Keratinocyte (primary cell): Measurements from ENCODE around the gene CRADD. TPM values are rescaled to one million over a fixed set of nuclear protein-coding genes. Genes with fewer than 3 reads are reported as not detected.

ENCODE experiments used
- DNase-seq: peaks from one replicate; pipeline ENCODE4 v3.0.0-alpha.2; 2011; ENCODE audit warnings: low read depth, missing footprints, low spot score
- FAIRE-seq: peaks from 2 replicates; lab custom pipeline; 2011; peaks lifted over from hg19 to GRCh38; lab: Jason Lieb, UNC
- H2AFZ ChIP-seq: 2 replicates; pipeline ENCODE4 v1.6.0; 2012; ENCODE audit warnings: low read length, control low read depth, inconsistent platforms; ENCODE audit not compliant: control insufficient read depth
- H3K27ac ChIP-seq: 2 replicates; pipeline ENCODE4 v1.5.1; 2011; ENCODE audit warnings: low read length; ENCODE audit not compliant: control insufficient read depth, insufficient read depth
- H3K27me3 ChIP-seq: 3 replicates; pipeline ENCODE4 v1.6.0; 2011; ENCODE audit warnings: low read length; ENCODE audit not compliant: control insufficient read depth, insufficient read depth; ENCODE audit errors: extremely low read depth
- H3K36me3 ChIP-seq, 2 experiments: 2 replicates in 1 of 2; 3 replicates in 1 of 2; pipeline ENCODE4 v1.5.1; 2011; ENCODE audit warnings: low read length in 2 of 2, mild to moderate bottlenecking in 1 of 2; ENCODE audit not compliant: control insufficient read depth in 2 of 2, insufficient read depth in 2 of 2; ENCODE audit errors: extremely low read depth in 1 of 2
- H3K4me1 ChIP-seq: 3 replicates; pipeline ENCODE4 v1.5.1; 2011; ENCODE audit warnings: low read length; ENCODE audit not compliant: control insufficient read depth, insufficient read depth; ENCODE audit errors: extremely low read depth
- H3K4me2 ChIP-seq: 3 replicates; pipeline ENCODE4 v1.6.0; 2011; ENCODE audit warnings: low read depth, low read length; ENCODE audit not compliant: control insufficient read depth, insufficient read depth; ENCODE audit errors: extremely low read depth
- H3K4me3 ChIP-seq, 3 experiments: fragments of 200-600 bp in 1 of 3; sonication (generic) in 1 of 3; 2 replicates in 2 of 3; 3 replicates in 1 of 3; pipeline ENCODE4 v1.5.1; 2011 to 2016; ENCODE audit warnings: low read length in 3 of 3, mild to moderate bottlenecking in 3 of 3, control low read depth in 2 of 3, inconsistent platforms in 1 of 3, low read depth in 1 of 3, mixed read lengths in 1 of 3, mixed run types in 1 of 3, moderate library complexity in 1 of 3; ENCODE audit not compliant: control insufficient read depth in 2 of 3, insufficient read depth in 2 of 3; ENCODE audit errors: extremely low read depth in 1 of 3
- H3K79me2 ChIP-seq: 2 replicates; pipeline ENCODE4 v1.6.0; 2012; ENCODE audit warnings: low read length; ENCODE audit not compliant: control insufficient read depth, insufficient read depth
- H3K9ac ChIP-seq: 3 replicates; pipeline ENCODE4 v1.6.0; 2011; ENCODE audit warnings: low read length; ENCODE audit not compliant: control insufficient read depth, insufficient read depth; ENCODE audit errors: extremely low read depth
- H3K9me1 ChIP-seq: 3 replicates; pipeline ENCODE4 v1.6.0; 2011; ENCODE audit warnings: low read length; ENCODE audit not compliant: control insufficient read depth, insufficient read depth; ENCODE audit errors: extremely low read depth
- H3K9me3 ChIP-seq: 2 replicates; pipeline ENCODE4 v1.5.1; 2012; ENCODE audit warnings: low read depth, low read length; ENCODE audit not compliant: control insufficient read depth
- H4K20me1 ChIP-seq: 3 replicates; pipeline ENCODE4 v1.6.0; 2011; ENCODE audit warnings: low read length; ENCODE audit not compliant: control insufficient read depth, insufficient read depth; ENCODE audit errors: extremely low read depth
- EZH2 ChIP-seq: IDR thresholded peaks from one replicate; pipeline ENCODE4 v1.6.1; 2012; ENCODE audit warnings: inconsistent platforms, mild to moderate bottlenecking, low read length, moderate library complexity
- dilution Hi-C: fragments of 300-500 bp; cut with MboI; formaldehyde crosslinking; loops from one replicate; pipeline ENCODE4 v1.7.0; 2020; ENCODE audit warnings: low sequenced_read_pairs; ENCODE audit not compliant: extremely low pct_ligation_motif_present
- polyA plus RNA-seq, 5 experiments: library from polyadenylated mRNA; depleted of rRNA in 3 of 5; stranded (reverse) in 3 of 5; stranded (forward) in 1 of 5; unstranded in 1 of 5; fragments of >200 nt; gene quantifications; 1 replicate in 1 of 5; 2 replicates in 3 of 5; 3 replicates in 1 of 5; pipeline versions ENCODE4 v1.2.1 to v1.2.3, GENCODE V29; 2011 to 2012; ENCODE audit warnings: missing spikeins in 2 of 5, low read depth in 1 of 5, low replicate concordance in 1 of 5
- TF ChIP-seq, protein P1 (sequence below), 3 experiments: IDR thresholded peaks in 1 of 3; conservative IDR thresholded peaks in 1 of 3; optimal IDR thresholded peaks in 1 of 3; 2 replicates in 2 of 3; 3 replicates in 1 of 3; pipeline versions ENCODE3 to v1.5.1; 2011; ENCODE audit warnings: low read length in 3 of 3, mild to moderate bottlenecking in 3 of 3, moderate library complexity in 2 of 3, control low read depth in 1 of 3, inconsistent platforms in 1 of 3; ENCODE audit not compliant: insufficient read depth in 2 of 3; ENCODE audit errors: extremely low read depth in 1 of 3

The CRADD gene
- polyA plus RNA-seq, 1 donor (not counting 4 experiments of a cell fraction or from before 2014, with no cell fraction given) = 11.2 TPM

GRCh38 chr12:93849946-93850345, 172.8 kb downstream of the CRADD start:
- H3K27me3 ChIP-seq = no peaks in the 10 kb centered on the region
- no peaks in the 10 kb centered on the region for H3K36me3 ChIP-seq
- H3K9me1 ChIP-seq = no peaks in the 10 kb centered on the region
- no peaks in the 10 kb centered on the region for H3K9me3 ChIP-seq
- H2AFZ ChIP-seq = no peak overlapping the region
- H3K4me1 ChIP-seq = no peaks in the 10 kb centered on the region
- DNase-seq (no peak), FAIRE-seq (no peak)
- TF ChIP-seq, protein P1, sequence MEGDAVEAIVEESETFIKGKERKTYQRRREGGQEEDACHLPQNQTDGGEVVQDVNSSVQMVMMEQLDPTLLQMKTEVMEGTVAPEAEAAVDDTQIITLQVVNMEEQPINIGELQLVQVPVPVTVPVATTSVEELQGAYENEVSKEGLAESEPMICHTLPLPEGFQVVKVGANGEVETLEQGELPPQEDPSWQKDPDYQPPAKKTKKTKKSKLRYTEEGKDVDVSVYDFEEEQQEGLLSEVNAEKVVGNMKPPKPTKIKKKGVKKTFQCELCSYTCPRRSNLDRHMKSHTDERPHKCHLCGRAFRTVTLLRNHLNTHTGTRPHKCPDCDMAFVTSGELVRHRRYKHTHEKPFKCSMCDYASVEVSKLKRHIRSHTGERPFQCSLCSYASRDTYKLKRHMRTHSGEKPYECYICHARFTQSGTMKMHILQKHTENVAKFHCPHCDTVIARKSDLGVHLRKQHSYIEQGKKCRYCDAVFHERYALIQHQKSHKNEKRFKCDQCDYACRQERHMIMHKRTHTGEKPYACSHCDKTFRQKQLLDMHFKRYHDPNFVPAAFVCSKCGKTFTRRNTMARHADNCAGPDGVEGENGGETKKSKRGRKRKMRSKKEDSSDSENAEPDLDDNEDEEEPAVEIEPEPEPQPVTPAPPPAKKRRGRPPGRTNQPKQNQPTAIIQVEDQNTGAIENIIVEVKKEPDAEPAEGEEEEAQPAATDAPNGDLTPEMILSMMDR (optimal IDR thresholded peaks at IDR 0.05 in 1 of 3, IDR thresholded peaks at IDR 0.05 in 1 of 3, conservative IDR thresholded peaks at IDR 0.05 in 1 of 3; ENCODE audit: extremely low read depth in 1 of 3, insufficient read depth in 2 of 3, low read length in 3 of 3) = no peak
- TF ChIP-seq EZH2 = no peak
- H3K27ac ChIP-seq = no peak overlapping the region
- no peak overlapping the region for H3K4me2 ChIP-seq
- H3K79me2 ChIP-seq = no peaks in the 10 kb centered on the region
- dilution Hi-C loops = no loop called here
- no peak overlapping the region for H3K9ac ChIP-seq
- no peaks in the 10 kb centered on the region for H4K20me1 ChIP-seq
- no peak overlapping the region for H3K4me3 ChIP-seq

DNA sequence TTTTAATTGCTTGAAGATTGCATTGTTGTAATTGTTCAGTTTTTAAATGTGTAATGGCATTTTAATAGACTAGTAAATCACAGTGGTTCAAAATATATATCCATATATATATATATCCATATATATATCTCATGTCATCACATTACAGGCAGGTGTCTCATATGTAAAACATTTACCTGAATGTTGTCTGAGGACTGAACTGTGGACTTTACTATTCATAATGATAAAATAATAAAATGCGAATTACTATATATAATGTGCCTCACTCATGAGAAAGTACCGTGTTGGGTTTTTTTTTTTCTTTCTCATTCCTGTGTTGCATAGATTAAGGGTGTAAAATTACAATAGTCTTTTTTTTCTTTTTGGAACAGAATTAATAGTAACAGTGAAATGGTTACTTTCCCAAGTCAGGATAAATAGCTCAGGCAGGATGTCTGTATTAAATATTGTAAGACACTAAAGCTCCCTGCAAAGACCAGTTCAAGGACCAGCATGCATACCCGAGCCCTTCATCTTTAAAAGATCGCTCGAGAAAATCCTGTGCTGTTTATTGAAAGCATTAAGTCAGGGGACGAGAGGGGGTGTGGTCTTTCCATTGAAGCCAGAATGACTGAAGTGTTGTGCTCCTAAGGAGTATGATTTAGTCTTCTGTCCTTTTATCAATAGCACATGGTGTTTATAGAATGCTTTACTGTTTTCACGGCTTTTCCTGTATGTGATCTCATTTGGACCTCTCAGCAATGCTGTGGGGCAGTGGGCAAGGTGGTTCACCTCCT, 173.5 kb downstream of the CRADD start:
- TF ChIP-seq, protein P1 (optimal IDR thresholded peaks at IDR 0.05 in 1 of 3, IDR thresholded peaks at IDR 0.05 in 1 of 3, conservative IDR thresholded peaks at IDR 0.05 in 1 of 3; ENCODE audit: extremely low read depth in 1 of 3, insufficient read depth in 2 of 3, low read length in 3 of 3) = no peak
- H3K4me3 ChIP-seq = no peak overlapping the region
- H3K36me3 ChIP-seq = no peaks in the 10 kb centered on the region
- no peak for FAIRE-seq
- H3K9ac ChIP-seq = no peak overlapping the region
- H3K27me3 ChIP-seq = no peaks in the 10 kb centered on the region
- no peaks in the 10 kb centered on the region for H3K9me1 ChIP-seq
- DNase-seq = no peak
- no peaks in the 10 kb centered on the region for H3K4me1 ChIP-seq
- H2AFZ ChIP-seq = no peak overlapping the region
- no peak overlapping the region for H3K27ac ChIP-seq
- H3K9me3 ChIP-seq = no peaks in the 10 kb centered on the region
- dilution Hi-C loops = no loop called here
- H4K20me1 ChIP-seq = no peaks in the 10 kb centered on the region
- no peak overlapping the region for H3K4me2 ChIP-seq
- H3K79me2 ChIP-seq = no peaks in the 10 kb centered on the region
